Measurements from ENCODE around the gene NF1. TPM values are rescaled to one million over a fixed set of nuclear protein-coding genes. Genes with fewer than 3 reads are reported as not detected.
A peak's percentile ranks its signal among the peaks of the same experiment; 100 is the strongest.

The NF1 gene
- total and polyA plus RNA-seq, 2 donors (not counting 1 experiment from before 2014, with no cell fraction given) = 10.8 to 27.7 TPM

DNA sequence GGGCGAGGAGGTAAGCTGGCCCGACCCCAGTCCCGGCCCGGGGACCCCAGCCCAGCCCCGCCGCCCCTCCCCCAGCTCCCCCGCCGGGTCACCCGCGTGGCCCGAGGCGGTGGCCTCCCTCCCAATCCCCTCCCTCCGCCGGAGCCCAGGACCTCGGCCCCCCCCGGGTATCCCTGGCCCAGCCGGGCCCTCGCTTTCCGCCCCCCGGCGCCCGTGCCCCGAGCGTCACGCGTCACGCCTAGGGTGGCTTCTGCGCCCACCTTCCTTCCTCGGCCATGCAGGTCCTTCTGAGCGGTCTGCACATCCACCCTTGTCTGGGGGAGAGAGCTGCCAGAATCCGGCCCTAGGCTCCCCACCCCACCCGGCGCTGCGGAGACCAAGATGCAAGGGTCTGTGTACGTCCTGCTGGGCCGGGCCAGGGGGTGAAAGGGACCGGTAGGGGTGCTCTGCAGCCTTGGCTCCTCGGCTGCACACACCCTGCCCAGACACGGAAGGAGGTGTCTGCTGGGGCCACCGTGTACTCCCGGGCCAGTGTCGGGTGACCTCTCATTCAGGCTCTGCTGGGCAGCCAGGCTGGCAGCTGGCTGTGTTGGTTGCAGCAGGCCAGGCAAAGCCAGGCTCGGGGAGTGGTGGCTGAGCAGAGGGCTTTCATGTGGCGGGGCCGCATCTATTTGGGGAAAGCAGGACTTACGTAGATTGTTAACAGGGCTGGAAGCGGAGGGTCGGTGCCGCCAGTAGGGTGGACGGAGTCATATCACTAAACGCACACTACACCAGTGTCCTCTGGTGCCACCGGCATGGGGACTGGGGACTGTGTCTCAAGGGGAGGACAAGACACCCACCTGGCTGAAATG is 297.5 kb downstream of the NF1 start:
- peak overlapping the region; percentile 38 for H2AFZ ChIP-seq (ENCODE audit: insufficient read depth, low read depth, low read length, poor library complexity, severe bottlenecking)
- H3K36me3 ChIP-seq (replicated peaks in 1 of 2; ENCODE audit: control extremely low read depth in 1 of 2, control insufficient read depth in 1 of 2, extremely low read depth in 1 of 2, insufficient read depth in 2 of 2, low read length in 1 of 2) = no peaks in the 10 kb centered on the region
- WGBS (ENCODE audit: insufficient coverage) = 24% methylated on average over 46 of the region's 52 CpGs
- H3K9me3 ChIP-seq (ENCODE audit: control extremely low read depth in 1 of 3, control insufficient read depth in 2 of 3, insufficient read depth in 1 of 3, low read length in 2 of 3) = peaks cover 0 to 18% (median 0%) of the 10 kb centered on the region in 3 donors
- no peaks in the 10 kb centered on the region for H3K79me2 ChIP-seq (ENCODE audit: control insufficient read depth, insufficient read depth, low read length)
- TF ChIP-seq EZH2 (IDR thresholded peaks at IDR 0.05; ENCODE audit: borderline replicate concordance, insufficient read depth, low read depth, low read length, poor library complexity, severe bottlenecking) = no peak
- TF ChIP-seq, protein P1, sequence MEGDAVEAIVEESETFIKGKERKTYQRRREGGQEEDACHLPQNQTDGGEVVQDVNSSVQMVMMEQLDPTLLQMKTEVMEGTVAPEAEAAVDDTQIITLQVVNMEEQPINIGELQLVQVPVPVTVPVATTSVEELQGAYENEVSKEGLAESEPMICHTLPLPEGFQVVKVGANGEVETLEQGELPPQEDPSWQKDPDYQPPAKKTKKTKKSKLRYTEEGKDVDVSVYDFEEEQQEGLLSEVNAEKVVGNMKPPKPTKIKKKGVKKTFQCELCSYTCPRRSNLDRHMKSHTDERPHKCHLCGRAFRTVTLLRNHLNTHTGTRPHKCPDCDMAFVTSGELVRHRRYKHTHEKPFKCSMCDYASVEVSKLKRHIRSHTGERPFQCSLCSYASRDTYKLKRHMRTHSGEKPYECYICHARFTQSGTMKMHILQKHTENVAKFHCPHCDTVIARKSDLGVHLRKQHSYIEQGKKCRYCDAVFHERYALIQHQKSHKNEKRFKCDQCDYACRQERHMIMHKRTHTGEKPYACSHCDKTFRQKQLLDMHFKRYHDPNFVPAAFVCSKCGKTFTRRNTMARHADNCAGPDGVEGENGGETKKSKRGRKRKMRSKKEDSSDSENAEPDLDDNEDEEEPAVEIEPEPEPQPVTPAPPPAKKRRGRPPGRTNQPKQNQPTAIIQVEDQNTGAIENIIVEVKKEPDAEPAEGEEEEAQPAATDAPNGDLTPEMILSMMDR (IDR thresholded peaks at IDR 0.05) = no peak
- CTCF ChIA-PET = interaction anchor here (0.6 to 4.5 kb wide), 3 partner anchors 45 to 749 kb away, joined by 4 to 54 read pairs (median 5); no protein-coding TSS in a partner anchor
- peak overlapping the region; percentile 84 for H3K4me3 Mint-ChIP-seq
- H3K4me1 Mint-ChIP-seq = peaks cover 15% of the 10 kb centered on the region
- H3K9me3 Mint-ChIP-seq (ENCODE audit: insufficient read depth) = no peaks in the 10 kb centered on the region
- POLR2A ChIA-PET = no interaction called here
- peak overlapping the region in 3 of 5 experiments; percentile 30 to 56 (median 38) for H3K4me3 ChIP-seq (ENCODE audit: control extremely low read depth in 1 of 5, extremely low read depth in 1 of 5, insufficient read depth in 1 of 5, low read depth in 2 of 5, low read length in 4 of 5)
- H3K9ac ChIP-seq (ENCODE audit: low read length) = peak overlapping the region; percentile 55
- H3K4me1 ChIP-seq (ENCODE audit: control insufficient read depth in 2 of 2, insufficient read depth in 2 of 2, low read length in 2 of 2) = peaks cover 16 to 17% of the 10 kb centered on the region in 2 donors
- no peak overlapping the region for H3K27ac ChIP-seq (ENCODE audit: low read length in 2 of 2)
- ATAC-seq (ENCODE audit: low read depth) (no peak), DNase-seq (peak; percentile 38)
- intact Hi-C loops (cut with micrococcal nuclease) = no loop called here
- no peaks in the 10 kb centered on the region for H4K20me1 ChIP-seq (ENCODE audit: control insufficient read depth, insufficient read depth, low read length, poor library complexity, severe bottlenecking)
- peaks cover 0 to 49% (median 23%) of the 10 kb centered on the region in 4 experiments for H3K27me3 ChIP-seq (replicated peaks in 1 of 4; ENCODE audit: control extremely low read depth in 1 of 4, control insufficient read depth in 3 of 4, insufficient read depth in 4 of 4, low read length in 3 of 4)
- H3K4me2 ChIP-seq (replicated peaks; ENCODE audit: low read depth, low read length, poor library complexity, severe bottlenecking) = peak overlapping the region; percentile 79
- H3K27me3 Mint-ChIP-seq = peaks cover 68% of the 10 kb centered on the region
- no peak overlapping the region for H3K27ac Mint-ChIP-seq
